ENCODE results near the gene EPS15. TPM values are rescaled to one million over a fixed set of nuclear protein-coding genes. Genes with fewer than 3 reads are reported as not detected.

The EPS15 gene
- polyA plus RNA-seq, 1 donor (not counting 4 experiments of a cell fraction or from before 2014, with no cell fraction given), result 33.2 TPM

- Histone ChIP-seq H3K27me3 (ENCODE audit: control insufficient read depth, extremely low read depth, insufficient read depth, low read length) (peaks cover 8% of the 10 kb centered on the region), H3K4me2 (ENCODE audit: control insufficient read depth, extremely low read depth, insufficient read depth, low read depth, low read length) (no peak overlapping the region), H3K9me3 (ENCODE audit: control insufficient read depth, low read depth, low read length) (no peaks in the 10 kb centered on the region), H3K36me3 (ENCODE audit: control insufficient read depth in 2 of 2, extremely low read depth in 1 of 2, insufficient read depth in 2 of 2, low read length in 2 of 2) (no peaks in the 10 kb centered on the region), H3K27ac (ENCODE audit: control insufficient read depth, insufficient read depth, low read length) (no peak overlapping the region), H3K4me1 (ENCODE audit: control insufficient read depth, extremely low read depth, insufficient read depth, low read length) (peaks cover 8% of the 10 kb centered on the region), H3K9ac (ENCODE audit: control insufficient read depth, extremely low read depth, insufficient read depth, low read length) (no peak overlapping the region), H2AFZ (ENCODE audit: control insufficient read depth, low read length) (no peak overlapping the region), H3K4me3 (ENCODE audit: control insufficient read depth in 2 of 3, extremely low read depth in 1 of 3, insufficient read depth in 2 of 3, low read depth in 1 of 3, low read length in 3 of 3) (no peak overlapping the region), H3K9me1 (ENCODE audit: control insufficient read depth, extremely low read depth, insufficient read depth, low read length) (no peaks in the 10 kb centered on the region), H4K20me1 (ENCODE audit: control insufficient read depth, extremely low read depth, insufficient read depth, low read length) (no peaks in the 10 kb centered on the region), H3K79me2 (ENCODE audit: control insufficient read depth, insufficient read depth, low read length) (no peaks in the 10 kb centered on the region)
- no peak for DNase-seq (ENCODE audit: low read depth, low spot score)
- TF ChIP-seq CTCF (optimal IDR thresholded peaks at IDR 0.05 in 1 of 3, IDR thresholded peaks at IDR 0.05 in 1 of 3, conservative IDR thresholded peaks at IDR 0.05 in 1 of 3; ENCODE audit: extremely low read depth in 1 of 3, insufficient read depth in 2 of 3, low read length in 3 of 3) (no peak), EZH2 (IDR thresholded peaks at IDR 0.05; ENCODE audit: low read length) (no peak)
- FAIRE-seq, result no peak
- dilution Hi-C loops (cut with MboI; ENCODE audit: extremely low pct_ligation_motif_present, low sequenced_read_pairs), result no loop called here
These were observed 191.7 kb downstream of the EPS15 start for GRCh38 chr1:51327386-51327785.

- H3K4me2 ChIP-seq (ENCODE audit: control insufficient read depth, extremely low read depth, insufficient read depth, low read depth, low read length), result no peak overlapping the region
- no peaks in the 10 kb centered on the region for H3K36me3 ChIP-seq (ENCODE audit: control insufficient read depth in 2 of 2, extremely low read depth in 1 of 2, insufficient read depth in 2 of 2, low read length in 2 of 2)
- H3K9me1 ChIP-seq (ENCODE audit: control insufficient read depth, extremely low read depth, insufficient read depth, low read length), result no peaks in the 10 kb centered on the region
- H3K4me1 ChIP-seq (ENCODE audit: control insufficient read depth, extremely low read depth, insufficient read depth, low read length), result peaks cover 8% of the 10 kb centered on the region
- dilution Hi-C loops (cut with MboI; ENCODE audit: extremely low pct_ligation_motif_present, low sequenced_read_pairs), result no loop called here
- no peaks in the 10 kb centered on the region for H3K79me2 ChIP-seq (ENCODE audit: control insufficient read depth, insufficient read depth, low read length)
- FAIRE-seq (no peak), DNase-seq (ENCODE audit: low read depth, low spot score) (no peak)
- no peaks in the 10 kb centered on the region for H3K9me3 ChIP-seq (ENCODE audit: control insufficient read depth, low read depth, low read length)
- TF ChIP-seq CTCF (optimal IDR thresholded peaks at IDR 0.05 in 1 of 3, IDR thresholded peaks at IDR 0.05 in 1 of 3, conservative IDR thresholded peaks at IDR 0.05 in 1 of 3; ENCODE audit: extremely low read depth in 1 of 3, insufficient read depth in 2 of 3, low read length in 3 of 3), result no peak
- TF ChIP-seq EZH2 (IDR thresholded peaks at IDR 0.05; ENCODE audit: low read length), result no peak
- H2AFZ ChIP-seq (ENCODE audit: control insufficient read depth, low read length), result no peak overlapping the region
- no peak overlapping the region for H3K4me3 ChIP-seq (ENCODE audit: control insufficient read depth in 2 of 3, extremely low read depth in 1 of 3, insufficient read depth in 2 of 3, low read depth in 1 of 3, low read length in 3 of 3)
- peaks cover 8% of the 10 kb centered on the region for H3K27me3 ChIP-seq (ENCODE audit: control insufficient read depth, extremely low read depth, insufficient read depth, low read length)
- no peaks in the 10 kb centered on the region for H4K20me1 ChIP-seq (ENCODE audit: control insufficient read depth, extremely low read depth, insufficient read depth, low read length)
- H3K9ac ChIP-seq (ENCODE audit: control insufficient read depth, extremely low read depth, insufficient read depth, low read length), result no peak overlapping the region
- H3K27ac ChIP-seq (ENCODE audit: control insufficient read depth, insufficient read depth, low read length), result no peak overlapping the region
These were observed 192.2 kb downstream of the EPS15 start for GRCh38 chr1:51326839-51327238.

Measured in keratinocyte (primary cell).